Activated CD4-positive, alpha-beta T cell treated with anti-CD3 and anti-CD28 coated beads for 24 hours (primary cell): ENCODE measurements around the gene RNF212.
"Not testable (repeated sequence)": the region's sequence is repeated elsewhere in the genome, so short reads cannot be mapped to it uniquely, and the experiment has no call there.

Source experiments
- DNase-seq, 2 donors: peaks; one replicate each; pipeline ENCODE4 v3.0.0-alpha.2; 2020; ENCODE audit warnings: low read depth in 2 of 2

The RNF212 gene

DNA sequence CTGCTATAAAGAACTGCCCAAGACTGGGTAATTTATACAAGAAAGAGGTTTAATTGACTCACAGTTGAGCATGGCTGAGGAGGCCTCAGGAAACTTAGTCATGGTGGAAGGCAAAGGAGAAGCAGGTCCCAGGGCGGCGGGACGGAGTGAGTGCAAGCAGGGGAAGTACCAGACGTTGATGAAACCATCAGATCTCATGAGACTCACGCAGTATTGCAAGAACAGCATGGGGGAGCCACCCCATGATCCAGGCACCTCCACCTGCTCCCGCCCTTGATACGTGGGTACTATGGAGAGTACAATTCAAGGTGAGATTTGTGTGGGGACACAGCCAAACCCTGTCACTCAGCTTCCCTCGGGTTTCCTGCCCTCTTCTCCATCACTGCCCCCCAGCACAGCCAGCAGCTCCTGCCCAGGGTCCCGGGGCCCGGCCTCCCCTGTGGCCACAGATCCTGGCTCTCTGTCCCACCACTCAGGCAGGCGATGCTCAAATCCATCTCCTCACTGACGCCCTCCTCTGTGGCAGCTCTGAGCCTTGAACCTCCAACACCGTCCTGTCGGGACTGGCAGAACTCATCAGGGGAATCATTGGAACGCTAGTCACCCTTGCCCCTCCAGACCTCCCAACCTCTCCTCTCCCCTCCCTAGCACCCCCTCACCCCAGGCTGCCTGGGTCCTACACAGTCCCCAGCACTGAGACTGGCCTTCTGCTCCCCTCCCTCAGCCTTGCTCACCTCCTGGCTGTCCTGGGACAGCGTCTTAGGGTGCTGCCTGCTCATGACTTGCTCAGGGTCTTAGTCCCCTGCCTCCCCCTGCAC, 64.4 kb downstream of the RNF212 start:
- DNase-seq = peak in 1 of 2 donors; percentile 26

DNA sequence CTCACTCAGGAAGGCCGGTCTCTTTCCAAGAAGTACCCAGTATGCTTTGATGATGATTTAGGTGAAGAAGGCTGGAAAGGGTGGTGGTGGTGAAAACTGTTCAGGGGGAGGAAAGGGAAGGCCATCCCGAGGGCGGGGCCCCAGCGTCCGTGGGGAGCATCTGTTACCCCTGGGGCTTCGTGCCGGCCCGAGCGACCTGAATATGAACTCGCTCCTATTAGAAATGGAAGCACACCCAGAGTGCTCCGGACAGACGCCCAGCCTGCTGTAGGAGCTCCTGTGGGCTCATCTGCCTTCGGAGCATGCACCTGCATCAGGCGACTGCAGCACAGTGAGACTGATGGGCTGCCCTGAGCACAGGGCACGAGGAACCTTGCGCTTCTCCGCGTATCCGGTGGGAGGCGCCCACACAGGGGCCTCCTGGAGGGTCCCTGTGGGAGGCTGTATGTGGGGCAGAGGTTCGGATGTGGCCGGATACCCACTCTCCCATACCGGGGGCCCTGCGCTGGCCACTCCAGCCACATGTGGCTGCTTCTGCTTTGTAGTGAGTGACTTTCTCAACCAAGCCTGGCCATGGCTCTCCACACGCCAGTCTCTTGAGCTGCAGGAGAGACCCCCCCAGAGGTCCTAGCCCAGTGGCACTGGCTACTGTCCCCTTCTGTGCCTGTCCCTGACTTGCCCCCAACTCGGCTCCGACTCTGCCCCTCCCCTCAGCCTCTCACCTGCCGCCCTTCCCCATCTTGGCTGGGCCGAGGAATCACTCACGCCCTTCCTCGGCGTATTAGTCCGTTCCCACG, 65.2 kb downstream of the RNF212 start:
- no peak for DNase-seq

DNA sequence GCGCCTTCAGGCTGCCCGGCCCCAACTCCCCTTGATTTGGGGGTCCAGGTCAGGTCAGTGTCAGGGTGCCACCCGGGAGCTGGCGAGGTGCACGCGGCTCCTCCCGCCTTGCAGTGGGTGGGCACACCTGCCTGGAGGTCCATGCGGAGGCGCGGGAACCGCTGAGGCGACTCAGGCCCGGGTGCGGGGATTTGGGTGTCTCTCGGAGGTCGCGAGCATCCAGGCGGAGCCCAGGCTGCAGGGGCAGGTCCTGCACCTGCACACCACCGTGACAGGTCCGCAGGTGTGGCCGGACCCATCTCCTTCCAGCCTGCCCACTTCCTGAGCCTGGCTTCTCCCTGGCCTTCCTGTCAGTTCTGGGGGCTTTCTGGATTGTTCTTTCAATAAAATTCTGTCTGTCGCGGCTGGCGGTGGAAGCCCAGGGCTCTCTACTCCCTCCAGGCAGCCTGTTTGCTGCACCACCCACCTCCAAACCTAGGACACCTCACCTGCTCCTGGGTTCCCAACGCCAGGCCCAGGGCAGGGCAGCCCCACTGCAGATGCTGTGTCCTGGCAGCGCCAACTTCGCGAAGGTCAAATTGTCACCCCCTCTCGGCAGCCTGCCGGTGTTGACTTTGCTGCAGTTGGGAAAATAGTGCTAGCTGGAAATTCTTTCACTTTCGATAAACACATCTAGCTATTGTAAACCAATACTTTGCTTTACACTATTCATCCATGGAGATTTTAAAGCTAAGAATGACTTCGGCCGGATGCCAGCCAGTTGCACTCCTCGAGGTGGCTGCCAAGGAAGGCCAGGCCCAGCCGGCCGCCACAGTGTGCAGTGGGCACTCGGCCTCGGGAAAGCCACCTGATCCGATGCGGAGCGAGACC, 66.0 kb downstream of the RNF212 start:
- no peak for DNase-seq

DNA sequence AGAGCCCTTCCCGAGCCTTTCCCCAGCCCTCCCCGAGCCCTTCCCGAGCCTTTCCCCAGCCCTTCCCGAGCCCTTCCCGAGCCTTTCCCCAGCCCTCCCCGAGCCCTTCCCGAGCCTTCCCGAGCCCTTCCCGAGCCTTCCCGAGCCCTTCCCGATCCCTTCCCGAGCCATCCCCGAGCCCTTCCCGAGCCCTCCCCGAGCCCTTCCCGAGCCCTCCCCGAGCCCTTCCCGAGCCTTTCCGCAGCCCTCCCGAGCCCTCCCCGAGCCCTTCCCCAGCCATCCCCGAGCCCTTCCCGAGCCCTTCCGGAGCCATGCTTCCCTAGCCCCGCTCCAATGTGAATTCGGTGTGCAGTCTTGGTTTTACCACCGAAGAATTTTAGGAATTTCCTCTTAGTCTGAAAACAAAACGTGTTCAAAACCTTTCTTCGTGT, 66.8 kb downstream of the RNF212 start:
- not testable (repeated sequence) for DNase-seq

DNA sequence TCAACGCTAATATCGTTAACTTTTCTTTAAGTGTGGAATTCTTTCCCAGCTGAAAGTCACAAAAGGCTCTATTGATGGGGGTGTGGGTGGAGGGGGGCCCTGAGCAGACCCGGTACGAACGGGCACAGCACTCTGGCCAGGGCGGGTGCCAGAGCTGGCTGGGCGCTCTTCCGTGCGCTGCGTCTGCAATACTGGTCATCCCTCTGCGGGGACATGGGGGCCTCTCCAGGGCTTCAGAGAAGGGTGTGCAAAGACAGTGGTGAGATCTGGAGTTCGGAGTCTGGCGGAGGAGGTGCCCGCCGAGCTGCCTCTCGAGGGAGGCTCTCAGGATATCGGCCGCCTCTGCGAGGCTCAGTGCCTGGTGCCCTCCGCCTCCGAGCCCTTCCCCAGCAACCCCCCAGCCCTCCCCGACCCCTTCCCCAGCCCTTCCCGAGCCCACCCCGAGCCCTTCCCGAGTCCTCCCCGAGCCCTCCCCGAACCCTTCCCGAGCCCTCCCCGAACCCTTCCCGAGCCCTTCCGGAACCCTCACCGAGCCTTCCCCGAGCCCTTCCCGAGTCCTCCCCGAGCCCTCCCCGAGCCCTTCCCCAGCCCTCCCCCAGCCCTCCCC, 67.7 kb downstream of the RNF212 start:
- no peak for DNase-seq

DNA sequence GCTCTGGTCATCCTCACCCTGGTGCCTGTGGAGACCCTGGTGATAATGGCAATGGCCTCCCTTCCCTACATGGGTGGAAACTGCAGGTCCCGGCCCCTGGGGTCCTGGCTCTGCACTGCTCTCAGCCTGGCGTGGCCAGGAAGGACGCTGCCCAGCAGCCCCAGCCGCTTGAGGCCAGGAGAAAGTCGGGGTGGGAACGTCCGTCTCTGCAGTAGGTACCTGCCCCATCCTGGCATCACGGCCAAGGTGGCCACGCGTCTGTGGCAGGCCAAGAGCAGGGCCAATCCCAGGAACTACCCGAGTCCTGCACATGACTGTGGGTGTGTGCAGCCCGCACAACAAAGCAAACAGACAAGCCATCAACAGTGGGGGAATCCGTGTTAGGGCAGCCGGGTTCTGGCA, 68.2 kb downstream of the RNF212 start:
- no peak for DNase-seq

DNA sequence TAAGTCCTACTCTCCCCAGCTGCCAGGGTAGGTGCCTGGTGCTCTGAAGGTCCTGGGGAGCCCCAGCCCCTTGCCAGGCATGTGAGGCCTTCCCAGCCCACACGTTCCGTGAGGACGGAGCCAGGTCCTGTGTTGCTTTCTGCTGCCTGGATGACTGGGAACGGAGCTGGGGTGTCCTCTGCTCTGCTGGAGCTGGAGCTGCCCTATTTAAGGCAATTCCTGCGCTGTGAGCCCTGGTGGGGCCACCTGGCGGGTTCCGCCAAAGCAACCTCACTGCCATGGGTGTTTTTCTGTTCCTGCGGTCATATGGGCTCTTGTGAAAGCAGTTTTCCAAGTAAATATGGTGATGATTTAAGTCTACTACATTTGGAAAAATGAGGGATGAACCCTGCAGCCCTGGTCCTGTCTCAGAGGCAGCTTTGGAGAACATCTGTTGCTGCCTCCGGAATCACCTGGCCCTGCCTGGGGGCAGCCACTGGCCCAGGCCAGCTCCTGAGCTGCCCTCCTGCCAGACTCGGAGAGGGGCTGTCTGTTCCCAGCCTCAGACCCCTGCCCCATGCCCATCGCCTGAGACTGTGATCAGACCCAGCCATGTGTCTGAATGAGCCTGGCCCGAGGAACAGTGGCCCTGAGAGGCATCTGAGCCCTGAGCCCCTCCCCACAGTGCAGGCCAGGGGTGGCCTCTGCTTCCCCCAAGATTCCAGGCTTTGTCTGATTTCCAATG, 68.7 kb downstream of the RNF212 start:
- no peak for DNase-seq

DNA sequence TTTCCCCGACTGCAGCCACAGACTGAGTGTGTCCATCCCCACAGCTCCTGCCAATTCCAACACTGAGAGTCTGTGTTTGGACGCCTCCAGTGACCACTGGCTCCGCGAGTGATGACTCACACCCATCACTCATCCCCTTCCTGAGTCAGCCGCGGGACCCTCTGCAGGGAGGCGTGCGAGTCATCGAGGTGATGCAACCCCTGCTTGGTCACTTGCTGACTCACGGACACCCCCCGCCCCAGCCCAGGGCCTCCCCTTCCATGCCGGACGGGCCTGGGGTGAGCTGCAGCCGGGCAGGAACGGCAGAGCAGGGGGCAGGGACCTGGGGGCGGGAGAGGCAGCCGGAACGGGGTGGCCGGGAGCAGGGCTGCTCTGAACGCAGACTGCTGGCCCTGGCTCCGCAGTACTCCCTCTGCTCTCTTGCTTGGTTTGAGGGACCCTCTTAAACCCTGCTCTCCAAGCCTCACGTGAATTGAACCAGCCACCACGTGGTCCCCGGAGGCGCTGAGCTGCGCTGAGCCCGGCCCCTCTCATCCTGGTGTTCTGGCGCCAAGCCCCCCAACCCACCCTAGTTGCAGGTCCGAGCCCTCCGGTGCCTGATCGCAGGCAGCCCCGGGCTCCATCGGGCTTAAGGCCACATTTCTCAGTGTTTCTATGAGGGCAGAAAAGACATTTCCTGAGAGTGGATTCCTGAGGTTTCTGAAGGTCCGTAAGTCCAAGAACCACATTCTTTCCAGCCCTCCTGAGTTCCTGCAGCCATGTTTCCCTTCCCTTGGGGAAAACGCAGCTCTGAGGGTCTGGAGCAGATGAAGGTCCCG, 69.5 kb downstream of the RNF212 start:
- DNase-seq = no peak

DNA sequence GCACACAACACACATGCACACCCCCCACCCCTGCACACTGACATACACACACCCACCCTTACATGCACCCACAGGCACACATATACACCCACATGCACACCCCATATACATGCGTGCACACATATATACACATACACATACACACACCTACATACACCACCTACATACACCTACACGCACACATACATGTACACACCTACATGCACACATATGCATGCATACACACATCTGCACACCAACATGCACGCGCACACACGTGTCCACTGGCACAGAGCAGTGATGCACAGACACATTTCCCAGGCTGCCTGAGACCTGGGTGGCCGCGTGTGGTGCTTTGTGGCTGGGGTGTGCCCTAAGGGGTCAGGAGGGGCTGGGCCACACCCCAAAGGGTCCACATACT, 70.2 kb downstream of the RNF212 start:
- DNase-seq = no peak

DNA sequence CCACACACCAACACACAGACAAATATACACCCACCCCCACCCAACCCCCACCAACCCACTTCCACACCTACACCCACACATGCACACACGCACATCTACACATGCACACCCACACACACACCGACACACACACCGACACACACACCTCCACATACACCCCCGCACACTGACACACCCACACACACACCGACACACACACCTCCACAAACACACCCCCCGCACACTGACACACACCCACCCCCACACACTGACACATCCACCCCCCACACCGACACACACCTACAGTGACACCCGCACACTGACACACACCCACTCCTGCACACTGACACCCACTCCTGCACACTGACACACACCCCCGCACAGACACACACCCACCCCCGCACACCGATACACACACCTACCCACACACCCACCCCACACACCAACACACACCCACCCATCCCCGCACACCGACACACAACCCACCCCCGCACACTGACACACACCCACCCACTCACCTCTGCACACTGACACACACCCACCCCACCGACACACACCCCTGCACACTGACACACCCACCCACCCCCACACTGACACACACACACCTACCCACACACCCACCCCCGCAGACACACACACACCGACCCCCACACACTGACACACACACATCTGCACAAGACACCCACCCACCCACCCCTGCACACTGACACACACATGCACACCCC, 70.9 kb downstream of the RNF212 start:
- DNase-seq = no peak

DNA sequence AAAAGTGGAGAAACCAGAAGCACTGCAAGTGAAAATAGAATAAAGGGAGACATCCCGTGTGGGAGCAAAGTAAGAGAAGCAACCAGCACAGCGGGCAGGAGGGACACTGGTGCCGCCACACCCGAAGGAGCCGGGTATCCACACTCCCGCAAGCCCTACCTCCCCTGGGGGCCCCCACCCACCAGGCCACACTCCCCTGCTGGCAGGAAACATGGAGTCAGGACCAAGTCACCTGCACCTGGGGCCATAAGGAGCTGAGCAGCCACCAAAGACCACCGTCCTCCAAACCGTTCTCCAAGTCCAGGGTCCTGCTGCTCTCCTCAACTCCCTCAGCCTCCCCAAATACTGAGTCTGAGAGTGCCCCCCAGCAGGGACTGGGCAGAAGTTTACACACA, 71.4 kb downstream of the RNF212 start:
- DNase-seq = no peak

DNA sequence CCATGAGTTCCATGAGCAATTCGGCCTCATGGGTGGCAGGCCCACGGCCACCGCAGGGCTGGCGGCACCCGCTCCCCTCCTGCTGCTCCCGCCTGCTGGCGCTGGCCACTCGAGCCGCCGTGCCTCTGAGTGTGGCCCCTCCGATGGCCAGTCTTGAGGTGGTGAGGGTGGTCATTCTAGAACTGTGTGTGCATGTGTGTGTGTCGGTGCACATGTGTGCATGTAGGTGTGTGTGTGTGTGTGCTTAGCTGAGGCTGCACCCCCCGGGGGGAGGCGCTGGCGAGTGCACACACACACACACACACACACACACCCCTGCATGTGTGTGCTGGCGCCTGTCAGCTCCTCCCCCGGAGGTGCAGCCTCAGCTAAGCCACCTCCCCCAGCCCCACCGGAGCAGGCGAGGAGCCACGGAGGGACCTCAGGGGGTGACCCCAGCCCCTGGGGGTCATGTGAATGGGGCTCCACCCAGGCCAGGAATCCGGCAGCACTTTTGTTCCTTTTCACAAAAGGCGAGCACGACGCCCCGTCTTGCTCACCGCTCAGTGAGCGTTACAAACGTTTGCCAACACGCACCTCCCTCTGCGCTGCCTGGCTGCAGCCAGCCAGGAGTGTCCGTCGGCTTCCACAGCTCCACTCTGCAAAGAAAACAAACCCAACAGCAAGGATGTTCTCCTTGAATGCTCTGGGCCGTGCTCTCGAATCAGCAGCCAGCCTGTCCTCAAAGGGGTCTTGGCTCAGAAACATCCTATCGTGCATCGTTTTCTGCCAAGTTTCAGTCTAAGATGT, 72.0 kb downstream of the RNF212 start:
- no peak for DNase-seq

DNA sequence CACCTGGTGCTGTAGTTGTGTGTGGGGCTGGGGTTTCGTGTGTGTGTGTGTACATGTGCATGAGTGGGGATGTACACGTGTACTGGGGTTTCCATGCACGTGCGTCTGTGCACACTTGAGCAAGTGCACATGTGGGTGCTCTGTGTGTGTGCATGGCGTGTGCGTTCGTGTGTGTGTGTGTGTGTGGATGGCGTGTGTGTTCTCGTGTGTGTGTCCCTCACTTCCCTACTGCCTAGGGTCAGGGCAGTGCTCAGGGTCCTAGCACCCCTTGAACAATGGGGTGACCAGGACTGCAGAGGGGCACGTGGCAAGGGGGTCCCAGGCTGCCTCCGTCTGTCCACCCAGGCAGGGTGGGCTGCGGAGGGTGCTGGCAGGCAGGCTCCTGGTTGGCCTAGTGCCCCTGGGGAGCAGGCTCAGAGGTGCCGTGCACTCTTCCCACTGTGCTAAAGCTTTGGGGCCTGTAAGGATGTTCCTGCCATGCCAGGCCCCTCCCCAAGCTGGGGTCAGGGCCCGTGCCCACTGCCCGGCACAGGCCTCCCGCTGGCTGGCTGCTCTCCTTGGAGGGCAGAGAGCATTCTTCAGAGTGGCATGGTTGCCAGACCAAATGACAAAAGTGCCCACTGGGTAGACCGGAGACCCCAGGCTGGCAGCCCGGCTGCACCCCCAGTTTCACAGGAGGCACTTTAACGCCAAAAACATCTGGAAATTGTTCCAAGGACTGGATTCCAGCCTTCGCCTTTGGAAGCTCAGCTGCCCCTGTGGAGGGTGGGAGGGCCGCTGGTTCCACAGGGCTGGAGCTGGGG, 72.8 kb downstream of the RNF212 start:
- DNase-seq = no peak

DNA sequence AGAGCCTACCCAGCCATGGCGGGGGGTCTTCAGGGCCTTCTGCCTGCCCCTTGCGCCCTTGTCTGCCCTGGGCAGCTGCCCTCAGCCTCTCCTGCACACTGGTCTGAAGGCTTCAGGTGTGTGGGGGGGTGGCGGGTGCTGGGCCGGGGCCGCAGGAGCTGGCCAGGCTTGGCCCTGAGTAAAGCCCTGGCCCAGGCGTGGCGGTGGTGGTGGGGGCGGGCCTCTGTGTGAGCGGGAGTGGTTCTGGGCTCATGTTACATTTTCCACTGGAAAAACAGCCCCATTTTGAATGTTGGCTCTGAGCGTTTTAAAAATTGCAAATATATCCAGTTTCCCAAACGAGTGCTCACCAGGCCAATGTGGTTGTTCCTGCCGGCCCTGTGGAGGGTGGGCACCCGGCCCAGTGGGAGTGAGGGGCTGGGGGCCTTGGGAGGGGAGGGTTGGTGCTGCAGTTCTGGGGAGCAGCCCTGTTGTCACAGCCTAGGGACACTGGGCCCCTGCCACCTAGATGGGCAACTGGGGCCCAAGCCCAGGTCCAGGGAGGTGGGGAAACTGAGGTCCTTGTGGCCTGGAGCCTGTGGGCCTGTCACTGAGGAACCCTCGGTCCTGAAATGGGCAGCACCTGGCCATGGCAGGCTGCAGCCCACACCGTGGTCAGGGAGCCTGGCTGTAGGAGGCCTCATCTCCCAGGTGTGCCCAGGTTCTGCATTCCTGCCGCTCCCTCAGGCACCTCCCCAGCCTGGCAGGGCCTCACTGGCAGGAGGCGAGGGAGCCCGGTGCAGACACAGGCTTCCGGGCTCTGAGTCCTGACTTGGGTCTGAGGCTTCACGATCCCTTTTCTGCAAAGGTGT, 73.6 kb downstream of the RNF212 start:
- no peak for DNase-seq

DNA sequence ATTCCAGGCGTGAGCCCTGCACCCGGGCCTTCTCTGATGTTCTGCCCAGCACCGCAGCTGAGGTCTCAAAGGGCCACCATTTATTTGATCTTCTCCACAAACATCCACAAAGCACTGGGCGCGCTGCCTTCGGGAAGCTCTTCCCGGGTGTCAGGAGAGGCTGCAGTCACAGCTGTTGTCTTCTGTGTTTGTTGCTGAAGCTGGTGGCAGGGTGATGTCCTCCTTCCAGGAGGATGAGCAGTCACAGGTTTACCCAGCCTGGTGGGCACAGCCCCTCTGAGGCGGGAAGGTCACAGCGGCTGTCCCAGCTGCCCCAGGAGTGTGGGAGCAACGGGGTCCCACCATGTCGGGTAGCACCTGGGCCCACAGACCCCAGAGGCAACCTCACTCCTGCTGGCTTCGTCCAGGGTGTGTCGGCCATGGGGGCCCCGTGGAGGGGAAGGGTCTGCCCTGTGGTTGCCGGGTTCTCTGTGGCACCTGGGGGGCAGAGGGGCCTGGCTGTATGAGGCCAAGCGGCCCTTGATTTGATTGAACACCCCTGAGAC, 74.3 kb downstream of the RNF212 start:
- DNase-seq = no peak

DNA sequence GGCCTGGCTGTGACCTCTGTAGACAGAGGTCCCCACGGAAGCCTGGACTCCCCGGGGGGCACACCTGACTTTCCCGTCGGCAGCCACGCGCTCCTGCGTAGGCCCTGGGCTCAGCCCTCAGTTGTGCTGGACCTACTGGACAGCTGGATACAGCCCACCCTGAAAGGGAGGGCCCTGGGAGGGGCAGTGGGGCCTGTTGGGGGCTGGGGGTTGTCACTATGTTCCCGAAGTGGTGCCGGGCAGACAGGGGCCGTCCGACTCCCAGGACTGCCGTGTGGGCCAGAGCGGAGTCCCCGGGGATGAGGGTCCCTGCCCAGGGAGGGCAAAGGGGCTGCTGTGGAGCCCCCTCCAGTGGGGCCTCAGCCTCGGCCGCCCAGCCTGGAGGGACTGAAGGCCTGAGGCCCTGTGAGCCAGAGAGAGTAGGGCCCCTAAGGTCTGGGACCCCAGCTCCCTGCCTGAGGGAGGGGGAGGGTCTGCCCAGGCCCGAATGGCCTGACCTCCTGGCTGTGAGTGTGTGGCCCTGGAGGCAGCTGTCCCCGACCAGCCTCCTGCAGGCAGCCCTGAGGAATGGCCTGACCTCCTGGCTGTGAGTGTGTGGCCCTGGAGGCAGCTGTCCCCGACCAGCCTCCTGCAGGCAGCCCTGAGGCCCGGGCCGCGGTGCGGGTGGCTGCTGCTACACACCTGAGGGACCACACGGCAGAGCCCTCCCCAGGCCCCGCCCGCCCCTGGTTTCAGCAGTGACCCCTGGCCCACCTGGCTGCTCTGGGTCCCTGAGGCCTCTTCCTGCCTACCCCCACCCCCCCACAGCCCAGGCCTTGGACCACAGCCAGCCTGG, 76.2 kb downstream of the RNF212 start:
- no peak for DNase-seq
